ENCODE data around the gene CCL16. TPM values are rescaled to one million over a fixed set of nuclear protein-coding genes. Genes with fewer than 3 reads are reported as not detected.

CCL16 gene
- polyA plus RNA-seq, 1 donor from 2014 or later = not detected

DNA sequence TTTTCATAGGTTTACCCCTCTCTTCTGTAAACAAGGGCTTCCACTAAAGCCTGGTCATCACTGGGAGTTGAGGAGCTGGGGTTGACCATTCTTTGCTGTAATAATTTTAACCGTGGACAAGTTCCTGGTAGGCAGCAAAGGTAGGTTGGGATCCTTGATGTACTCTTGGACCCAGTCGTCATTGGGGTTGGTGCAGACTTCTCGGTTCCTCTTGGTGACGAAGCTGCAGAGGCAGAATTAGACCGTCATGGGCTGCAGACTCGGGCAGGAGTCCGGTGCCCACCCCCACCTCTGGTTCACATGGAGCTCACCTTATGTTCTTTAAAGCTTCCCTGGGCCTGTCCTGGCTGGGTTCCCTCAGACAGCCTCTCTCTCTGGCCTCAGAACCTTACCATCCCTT lies 3.8 kb downstream of the CCL16 start:
- Histone ChIP-seq H3K27ac (ENCODE audit: low read length) (no peak overlapping the region), H3K9me3 (ENCODE audit: low read length) (no peaks in the 10 kb centered on the region), H3K9ac (ENCODE audit: low read length) (no peak overlapping the region), H3K79me2 (replicated peaks; ENCODE audit: insufficient read depth, low read length) (no peaks in the 10 kb centered on the region), H3F3A (ENCODE audit: insufficient read depth, low read length, poor library complexity, severe bottlenecking) (no peaks in the 10 kb centered on the region), H2AFZ (ENCODE audit: low read depth, low read length) (no peak overlapping the region), H3K4me3 (ENCODE audit: low read length) (no peak overlapping the region), H3K27me3 (ENCODE audit: insufficient read depth, low read depth, low read length) (no peaks in the 10 kb centered on the region), H4K20me1 (ENCODE audit: insufficient read depth) (no peaks in the 10 kb centered on the region), H3K4me2 (ENCODE audit: low read length) (no peak overlapping the region), H3K9me2 (ENCODE audit: insufficient read depth, low read length) (no peaks in the 10 kb centered on the region), H3K36me3 (ENCODE audit: insufficient read depth, low read length) (no peaks in the 10 kb centered on the region)
- no peak for TF ChIP-seq MXI1 (conservative IDR thresholded peaks at IDR 0.05; ENCODE audit: poor library complexity, severe bottlenecking)
- TF ChIP-seq, protein P1, sequence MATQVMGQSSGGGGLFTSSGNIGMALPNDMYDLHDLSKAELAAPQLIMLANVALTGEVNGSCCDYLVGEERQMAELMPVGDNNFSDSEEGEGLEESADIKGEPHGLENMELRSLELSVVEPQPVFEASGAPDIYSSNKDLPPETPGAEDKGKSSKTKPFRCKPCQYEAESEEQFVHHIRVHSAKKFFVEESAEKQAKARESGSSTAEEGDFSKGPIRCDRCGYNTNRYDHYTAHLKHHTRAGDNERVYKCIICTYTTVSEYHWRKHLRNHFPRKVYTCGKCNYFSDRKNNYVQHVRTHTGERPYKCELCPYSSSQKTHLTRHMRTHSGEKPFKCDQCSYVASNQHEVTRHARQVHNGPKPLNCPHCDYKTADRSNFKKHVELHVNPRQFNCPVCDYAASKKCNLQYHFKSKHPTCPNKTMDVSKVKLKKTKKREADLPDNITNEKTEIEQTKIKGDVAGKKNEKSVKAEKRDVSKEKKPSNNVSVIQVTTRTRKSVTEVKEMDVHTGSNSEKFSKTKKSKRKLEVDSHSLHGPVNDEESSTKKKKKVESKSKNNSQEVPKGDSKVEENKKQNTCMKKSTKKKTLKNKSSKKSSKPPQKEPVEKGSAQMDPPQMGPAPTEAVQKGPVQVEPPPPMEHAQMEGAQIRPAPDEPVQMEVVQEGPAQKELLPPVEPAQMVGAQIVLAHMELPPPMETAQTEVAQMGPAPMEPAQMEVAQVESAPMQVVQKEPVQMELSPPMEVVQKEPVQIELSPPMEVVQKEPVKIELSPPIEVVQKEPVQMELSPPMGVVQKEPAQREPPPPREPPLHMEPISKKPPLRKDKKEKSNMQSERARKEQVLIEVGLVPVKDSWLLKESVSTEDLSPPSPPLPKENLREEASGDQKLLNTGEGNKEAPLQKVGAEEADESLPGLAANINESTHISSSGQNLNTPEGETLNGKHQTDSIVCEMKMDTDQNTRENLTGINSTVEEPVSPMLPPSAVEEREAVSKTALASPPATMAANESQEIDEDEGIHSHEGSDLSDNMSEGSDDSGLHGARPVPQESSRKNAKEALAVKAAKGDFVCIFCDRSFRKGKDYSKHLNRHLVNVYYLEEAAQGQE (IDR thresholded peaks at IDR 0.05; ENCODE audit: borderline replicate concordance) = no peak
- TF ChIP-seq TAF1 (IDR thresholded peaks at IDR 0.05; ENCODE audit: low read depth) = no peak
- TF ChIP-seq, protein P2, sequence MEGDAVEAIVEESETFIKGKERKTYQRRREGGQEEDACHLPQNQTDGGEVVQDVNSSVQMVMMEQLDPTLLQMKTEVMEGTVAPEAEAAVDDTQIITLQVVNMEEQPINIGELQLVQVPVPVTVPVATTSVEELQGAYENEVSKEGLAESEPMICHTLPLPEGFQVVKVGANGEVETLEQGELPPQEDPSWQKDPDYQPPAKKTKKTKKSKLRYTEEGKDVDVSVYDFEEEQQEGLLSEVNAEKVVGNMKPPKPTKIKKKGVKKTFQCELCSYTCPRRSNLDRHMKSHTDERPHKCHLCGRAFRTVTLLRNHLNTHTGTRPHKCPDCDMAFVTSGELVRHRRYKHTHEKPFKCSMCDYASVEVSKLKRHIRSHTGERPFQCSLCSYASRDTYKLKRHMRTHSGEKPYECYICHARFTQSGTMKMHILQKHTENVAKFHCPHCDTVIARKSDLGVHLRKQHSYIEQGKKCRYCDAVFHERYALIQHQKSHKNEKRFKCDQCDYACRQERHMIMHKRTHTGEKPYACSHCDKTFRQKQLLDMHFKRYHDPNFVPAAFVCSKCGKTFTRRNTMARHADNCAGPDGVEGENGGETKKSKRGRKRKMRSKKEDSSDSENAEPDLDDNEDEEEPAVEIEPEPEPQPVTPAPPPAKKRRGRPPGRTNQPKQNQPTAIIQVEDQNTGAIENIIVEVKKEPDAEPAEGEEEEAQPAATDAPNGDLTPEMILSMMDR (IDR thresholded peaks at IDR 0.05; ENCODE audit: poor library complexity, severe bottlenecking) = no peak
- TF ChIP-seq EP300 (conservative IDR thresholded peaks at IDR 0.05; ENCODE audit: poor library complexity, severe bottlenecking) = no peak
- no peak for TF ChIP-seq RAD21 (conservative IDR thresholded peaks at IDR 0.05)
- TF ChIP-seq POLR2AphosphoS5 (IDR thresholded peaks at IDR 0.05) = no peak
- TF ChIP-seq EZH2 (IDR thresholded peaks at IDR 0.05; ENCODE audit: borderline replicate concordance, insufficient read depth, low read length, poor library complexity, severe bottlenecking) = no peak
- no peak for TF ChIP-seq SMC3 (conservative IDR thresholded peaks at IDR 0.05; ENCODE audit: poor library complexity)

DNA sequence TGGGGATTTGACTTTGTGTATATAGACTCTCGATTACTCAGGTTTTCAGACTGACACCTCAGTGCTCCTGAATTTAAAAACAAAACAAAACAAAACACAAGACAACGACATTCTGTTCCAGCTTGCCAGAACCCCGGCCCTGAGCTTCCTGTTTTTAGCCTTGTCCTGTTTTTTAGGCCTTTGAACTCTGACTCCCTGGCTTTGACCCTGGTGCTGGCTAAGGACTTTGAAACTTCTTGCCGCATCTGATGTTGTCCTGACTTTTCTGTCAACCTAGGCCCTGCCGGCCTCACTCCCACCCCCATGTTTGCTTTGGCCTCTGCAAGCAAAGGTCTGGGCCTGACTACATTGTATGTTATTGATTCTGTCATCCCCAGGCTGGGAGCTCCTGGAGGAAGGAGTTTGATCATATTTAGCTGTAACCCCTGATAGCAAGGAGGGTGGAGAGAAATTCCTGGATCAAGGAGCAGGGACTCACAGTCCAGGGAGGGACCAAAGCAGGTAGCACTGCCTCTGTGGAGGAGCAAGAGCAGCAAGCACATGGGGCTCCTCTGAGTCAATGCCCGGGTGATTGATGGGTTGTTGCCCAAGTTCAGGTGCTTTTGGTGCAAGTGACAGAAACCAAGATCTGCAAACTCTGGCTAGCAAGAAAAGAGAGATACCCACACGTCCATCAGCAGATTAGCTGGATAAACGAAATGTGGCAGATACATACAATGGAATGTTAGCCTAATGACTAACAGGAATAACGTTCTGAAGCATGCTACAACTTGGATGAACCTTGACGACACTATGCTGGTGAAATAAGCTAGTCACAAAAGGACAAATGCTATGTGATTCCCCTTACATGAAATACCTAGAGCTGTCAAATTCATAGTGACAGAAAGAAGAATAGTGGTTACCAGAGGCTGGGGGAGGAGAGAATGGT lies 7.7 kb downstream of the CCL16 start:
- TF ChIP-seq, protein P2 (IDR thresholded peaks at IDR 0.05; ENCODE audit: poor library complexity, severe bottlenecking) = no peak
- TF ChIP-seq SMC3 (conservative IDR thresholded peaks at IDR 0.05; ENCODE audit: poor library complexity) (no peak), EP300 (conservative IDR thresholded peaks at IDR 0.05; ENCODE audit: poor library complexity, severe bottlenecking) (no peak), RAD21 (conservative IDR thresholded peaks at IDR 0.05) (no peak), TAF1 (IDR thresholded peaks at IDR 0.05; ENCODE audit: low read depth) (no peak), POLR2AphosphoS5 (IDR thresholded peaks at IDR 0.05) (no peak), MXI1 (conservative IDR thresholded peaks at IDR 0.05; ENCODE audit: poor library complexity, severe bottlenecking) (no peak), EZH2 (IDR thresholded peaks at IDR 0.05; ENCODE audit: borderline replicate concordance, insufficient read depth, low read length, poor library complexity, severe bottlenecking) (no peak)
- TF ChIP-seq, protein P1 (IDR thresholded peaks at IDR 0.05; ENCODE audit: borderline replicate concordance) = no peak
- H4K20me1 ChIP-seq (ENCODE audit: insufficient read depth) = no peaks in the 10 kb centered on the region
- H3K4me2 ChIP-seq (ENCODE audit: low read length) = no peak overlapping the region
- no peaks in the 10 kb centered on the region for H3K9me3 ChIP-seq (ENCODE audit: low read length)
- no peaks in the 10 kb centered on the region for H3K79me2 ChIP-seq (replicated peaks; ENCODE audit: insufficient read depth, low read length)
- no peaks in the 10 kb centered on the region for H3F3A ChIP-seq (ENCODE audit: insufficient read depth, low read length, poor library complexity, severe bottlenecking)
- no peak overlapping the region for H3K4me3 ChIP-seq (ENCODE audit: low read length)
- no peaks in the 10 kb centered on the region for H3K27me3 ChIP-seq (ENCODE audit: insufficient read depth, low read depth, low read length)
- H2AFZ ChIP-seq (ENCODE audit: low read depth, low read length) = no peak overlapping the region
- H3K27ac ChIP-seq (ENCODE audit: low read length) = no peak overlapping the region
- no peak overlapping the region for H3K9ac ChIP-seq (ENCODE audit: low read length)
- no peaks in the 10 kb centered on the region for H3K9me2 ChIP-seq (ENCODE audit: insufficient read depth, low read length)
- H3K36me3 ChIP-seq (ENCODE audit: insufficient read depth, low read length) = no peaks in the 10 kb centered on the region
